Measurements from ENCODE around the gene GNPTAB.
A peak's percentile ranks its signal among the peaks of the same experiment; 100 is the strongest.

GNPTAB gene

GRCh38 chr12:101802486-101802885 is 28.3 kb downstream of the GNPTAB start:
- no peak for DNase-seq

GRCh38 chr12:101799774-101800173 is 31.0 kb downstream of the GNPTAB start:
- DNase-seq: no peak

DNA sequence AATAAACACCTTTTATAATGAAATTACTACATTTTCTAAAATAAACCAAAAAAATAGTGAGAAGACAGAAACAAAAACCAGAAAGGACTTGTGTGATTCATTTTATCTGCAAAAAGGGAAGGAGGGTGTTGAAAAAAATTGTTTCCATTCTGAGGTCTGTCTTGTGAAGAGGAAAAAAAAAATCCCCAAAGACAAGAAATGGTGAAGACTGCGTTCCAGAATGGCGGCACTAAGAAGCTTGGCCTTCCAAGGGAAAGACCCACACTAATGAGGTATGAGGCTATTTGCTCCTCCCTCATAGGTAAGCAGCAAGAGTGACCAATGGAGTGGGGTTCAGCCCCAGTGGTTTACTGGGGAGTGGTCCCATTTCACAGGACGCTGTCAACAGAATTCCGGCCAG is 35.0 kb downstream of the GNPTAB start:
- no peak for DNase-seq

- no peak for DNase-seq
Observed at GRCh38 chr12:101795013-101795412, 35.7 kb downstream of the GNPTAB start.

- DNase-seq: no peak
Observed at GRCh38 chr12:101794574-101794973, 36.2 kb downstream of the GNPTAB start.

DNA sequence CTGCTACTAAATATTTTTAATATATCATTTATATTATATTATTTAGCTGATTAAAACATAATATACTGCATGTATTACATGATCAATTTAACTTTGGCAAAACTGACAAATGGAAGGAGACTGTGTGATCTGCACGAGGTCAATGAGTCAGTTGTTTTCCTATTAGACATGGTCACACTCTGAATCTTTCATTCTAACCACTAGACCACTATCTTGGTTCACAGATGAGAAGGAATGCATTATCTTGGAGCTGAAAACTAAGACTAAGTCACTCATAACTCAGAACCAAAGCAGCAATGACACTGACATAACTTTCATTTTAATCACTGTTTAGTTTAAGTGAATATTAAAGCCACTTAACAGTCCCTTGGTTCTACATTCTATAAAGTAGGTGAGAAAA is 37.4 kb downstream of the GNPTAB start:
- no peak for DNase-seq

- DNase-seq: no peak
Observed at GRCh38 chr12:101792046-101792931, 38.5 kb downstream of the GNPTAB start.

DNA sequence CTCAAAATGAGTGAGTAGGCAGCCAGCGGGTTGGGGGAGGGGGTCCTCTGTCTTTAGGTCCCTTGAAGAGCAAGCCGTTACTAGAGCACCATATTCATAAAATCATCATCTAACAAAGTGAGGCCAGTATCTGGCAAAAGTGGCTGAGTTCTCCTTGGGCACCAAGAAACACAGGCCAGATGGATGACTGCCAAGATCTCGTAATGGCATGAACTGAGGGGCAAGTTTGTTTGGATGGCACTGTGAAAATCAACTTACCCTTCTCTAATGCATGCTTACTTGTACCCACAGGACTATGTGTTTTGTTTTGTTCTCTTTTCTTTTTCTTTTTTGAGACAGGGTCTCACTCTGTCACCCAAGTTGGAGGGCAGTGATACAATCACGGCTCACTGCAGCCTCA is 41.6 kb downstream of the GNPTAB start:
- DNase-seq: no peak

- no peak for DNase-seq
Observed at GRCh38 chr12:101785671-101786070, 45.1 kb downstream of the GNPTAB start.

DNA sequence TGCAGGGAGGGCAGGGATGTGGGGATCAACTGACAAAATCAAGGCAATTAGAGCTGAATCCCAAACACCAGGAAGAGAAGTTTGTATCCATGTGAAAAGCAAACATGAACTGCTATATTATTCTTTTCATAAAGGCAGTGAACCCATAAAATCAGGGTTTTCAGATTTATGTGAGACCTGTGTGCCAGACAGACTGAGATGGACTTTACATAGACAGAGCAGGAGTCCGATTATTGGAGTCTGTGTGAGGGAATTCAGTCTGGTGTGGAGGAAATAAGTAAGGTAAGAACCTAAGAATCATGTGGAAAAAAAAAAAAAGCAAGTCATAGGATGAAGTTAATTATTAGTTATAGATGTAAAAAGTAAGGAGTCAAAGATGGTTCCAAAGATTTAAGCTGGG is 46.4 kb downstream of the GNPTAB start:
- DNase-seq: no peak

DNA sequence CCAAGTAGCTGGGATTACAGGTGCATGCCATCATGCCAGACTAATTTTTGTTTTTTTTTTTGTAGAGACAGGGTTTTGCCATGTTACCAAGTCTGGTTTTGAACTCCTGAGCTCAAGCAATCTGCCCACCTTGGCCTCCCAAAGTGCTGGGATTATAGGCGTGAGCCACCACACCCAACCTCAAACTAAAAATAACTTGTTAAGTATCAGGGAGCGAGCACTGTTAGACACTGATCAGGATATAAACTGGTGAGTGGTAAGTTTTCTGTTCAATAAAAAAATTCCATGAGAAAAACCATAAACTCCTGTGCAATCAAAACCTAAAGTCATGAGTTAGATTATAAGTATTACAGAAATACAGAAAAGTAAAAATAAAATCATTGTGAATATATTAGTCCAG is 46.9 kb downstream of the GNPTAB start:
- no peak for DNase-seq

- no peak for DNase-seq
Observed at GRCh38 chr12:101783150-101783549, 47.6 kb downstream of the GNPTAB start.

DNA sequence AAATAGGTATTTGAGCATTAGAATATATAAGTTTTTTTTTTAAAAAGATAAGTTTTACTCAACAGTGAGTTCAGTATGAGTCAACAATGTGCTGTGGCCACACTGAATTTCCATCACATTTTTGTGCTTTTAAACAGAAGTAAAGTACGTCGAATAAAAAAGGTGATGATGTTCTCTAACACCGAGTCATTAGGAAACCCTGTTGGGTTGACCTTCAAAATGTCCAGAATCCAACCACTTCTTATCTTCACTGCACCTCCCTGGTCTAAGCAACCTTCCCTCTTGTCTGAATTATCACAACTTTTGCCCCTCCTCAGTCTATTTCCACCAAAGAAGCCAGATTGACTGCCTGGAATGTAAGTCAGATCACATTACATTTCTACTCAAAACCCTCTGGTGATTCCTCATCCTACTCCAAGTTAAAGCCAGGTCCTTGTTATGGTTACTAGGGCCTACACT is 48.5 kb downstream of the GNPTAB start:
- no peak for DNase-seq

DNA sequence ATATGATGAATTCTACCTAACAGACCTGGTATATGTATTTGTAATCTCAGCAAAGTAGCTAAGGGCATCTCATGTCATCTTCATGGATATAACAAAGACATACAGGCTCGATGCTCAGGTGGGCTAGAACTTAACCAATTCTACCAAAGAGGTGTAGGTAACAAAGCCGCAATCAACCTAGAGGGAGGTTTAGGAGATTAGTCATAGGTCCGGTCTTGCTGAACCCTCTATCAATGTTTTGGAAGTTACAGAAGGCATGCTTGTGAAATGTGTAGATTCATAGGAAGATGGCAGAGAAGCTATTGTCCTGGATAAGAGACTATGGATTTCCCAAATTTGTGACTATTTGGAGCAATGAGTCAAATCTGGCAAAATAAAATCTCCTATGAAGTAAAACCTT is 48.9 kb downstream of the GNPTAB start:
- no peak for DNase-seq

DNA sequence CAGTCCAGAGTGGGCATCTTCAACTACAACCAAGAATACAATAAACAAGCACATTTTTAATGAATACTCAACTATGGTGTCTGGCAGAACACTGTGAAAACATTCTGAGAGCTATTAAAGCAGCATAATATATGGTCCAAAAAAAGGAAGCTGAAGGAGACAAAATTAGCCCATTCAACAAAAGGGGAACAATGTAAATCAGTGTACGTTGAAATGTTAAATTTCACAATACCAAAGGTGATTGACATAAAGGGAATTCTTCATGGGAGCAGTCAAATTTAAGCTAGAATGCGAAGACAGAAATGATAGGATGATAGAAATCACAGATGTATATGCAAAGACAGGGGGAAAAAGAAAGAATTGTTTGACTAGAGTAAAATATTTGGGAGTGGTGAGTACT is 50.2 kb downstream of the GNPTAB start:
- no peak for DNase-seq

- DNase-seq: no peak
Observed at GRCh38 chr12:101779626-101780025, 51.1 kb downstream of the GNPTAB start.

DNA sequence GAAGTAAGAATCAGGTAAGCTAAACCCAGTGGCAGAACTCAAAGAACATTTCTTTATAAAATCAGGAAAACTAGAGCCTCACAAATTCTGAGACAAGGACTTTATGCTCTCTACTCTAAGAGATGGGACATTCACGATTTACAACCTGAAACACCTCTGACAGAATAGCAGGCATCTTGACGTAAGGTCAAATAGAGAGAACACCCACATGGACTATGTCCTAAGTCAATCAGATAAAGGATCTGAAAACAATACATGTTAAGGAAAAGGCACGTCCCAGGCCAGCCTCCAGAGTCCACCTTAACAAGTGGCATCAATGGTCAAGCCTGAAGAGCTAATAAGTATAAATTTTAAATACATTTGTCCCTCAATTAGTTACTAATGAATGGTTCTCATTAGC is 51.6 kb downstream of the GNPTAB start:
- DNase-seq: no peak

DNA sequence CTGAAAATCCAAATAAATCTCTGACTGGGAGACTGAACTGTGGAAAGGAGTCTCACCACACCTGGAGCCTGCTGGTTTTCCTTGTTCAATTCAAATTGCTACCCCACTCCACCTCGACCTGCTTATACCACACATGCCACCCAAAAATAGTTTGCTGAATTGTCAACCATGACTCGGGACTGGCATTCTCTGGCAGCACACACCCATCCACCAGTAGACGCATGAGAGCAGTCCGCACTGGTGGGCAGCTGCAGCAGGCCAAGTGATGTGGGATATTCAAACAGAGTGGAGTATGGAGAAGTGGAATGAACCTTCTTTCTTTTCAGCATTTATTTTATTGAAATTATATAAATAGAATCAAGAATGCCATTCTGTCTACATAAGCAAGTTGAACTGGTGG is 52.8 kb downstream of the GNPTAB start:
- no peak for DNase-seq

DNA sequence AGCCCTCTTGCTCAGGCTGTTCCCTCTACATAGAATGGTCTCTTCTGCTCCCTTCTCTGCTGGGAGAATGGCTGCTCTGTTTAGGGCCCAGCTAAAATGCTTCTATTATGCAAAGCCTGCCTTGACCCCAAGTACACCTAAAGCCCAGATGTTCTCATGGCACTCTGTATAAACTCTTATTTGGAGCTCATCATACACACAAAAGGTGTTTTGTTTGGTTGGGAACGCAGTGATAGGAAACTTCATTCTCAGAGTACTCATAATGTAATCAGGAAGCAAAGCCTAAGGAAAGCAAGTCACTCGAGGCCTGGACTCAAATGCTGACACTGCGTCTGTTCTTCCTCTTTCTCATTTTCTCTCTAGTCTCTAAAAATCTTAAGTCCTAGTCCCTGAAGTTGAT is 53.3 kb downstream of the GNPTAB start:
- DNase-seq: no peak

DNA sequence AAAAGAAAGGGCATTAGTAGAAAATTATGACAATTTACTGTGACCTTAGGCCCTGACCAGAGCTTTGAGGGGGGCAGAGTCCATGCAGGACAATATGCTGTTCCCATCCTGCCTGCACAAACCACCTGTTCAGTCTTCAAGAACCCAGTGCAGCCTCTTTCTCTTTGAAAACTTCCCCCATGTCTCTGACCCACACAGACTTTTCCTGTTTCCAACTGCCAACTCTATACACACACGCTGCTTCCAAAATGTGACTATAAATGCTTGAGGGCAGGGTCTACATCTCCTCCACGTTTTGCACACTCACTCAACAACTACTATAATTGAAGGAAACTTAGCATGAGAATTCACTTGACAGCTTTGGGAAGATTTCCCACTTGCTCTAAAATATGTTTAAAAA is 54.9 kb downstream of the GNPTAB start:
- DNase-seq: no peak

GRCh38 chr12:101773650-101774162 is 57.1 kb downstream of the GNPTAB start:
- peak; percentile 81 for DNase-seq

GRCh38 chr12:101772012-101772775 is 58.6 kb downstream of the GNPTAB start:
- DNase-seq: no peak

DNA sequence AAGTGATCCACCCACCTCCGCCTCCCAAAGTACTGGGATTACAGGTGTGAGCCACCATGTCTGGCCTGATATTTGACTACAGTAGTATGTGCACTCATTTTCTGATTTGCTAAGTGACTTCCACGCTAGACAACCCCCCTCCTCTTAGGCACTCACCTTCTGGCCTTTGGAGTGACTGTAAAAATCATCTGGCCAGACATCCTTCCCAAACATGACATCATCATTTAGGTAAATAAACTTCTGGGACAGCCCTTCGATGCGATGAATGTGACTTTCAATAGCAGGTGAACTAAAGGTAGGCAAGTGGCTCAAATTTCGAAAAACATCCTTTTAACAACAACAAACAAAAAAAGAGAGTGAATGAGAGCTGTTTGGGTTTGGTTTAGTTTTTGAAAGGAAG is 60.9 kb downstream of the GNPTAB start:
- DNase-seq: no peak

DNA sequence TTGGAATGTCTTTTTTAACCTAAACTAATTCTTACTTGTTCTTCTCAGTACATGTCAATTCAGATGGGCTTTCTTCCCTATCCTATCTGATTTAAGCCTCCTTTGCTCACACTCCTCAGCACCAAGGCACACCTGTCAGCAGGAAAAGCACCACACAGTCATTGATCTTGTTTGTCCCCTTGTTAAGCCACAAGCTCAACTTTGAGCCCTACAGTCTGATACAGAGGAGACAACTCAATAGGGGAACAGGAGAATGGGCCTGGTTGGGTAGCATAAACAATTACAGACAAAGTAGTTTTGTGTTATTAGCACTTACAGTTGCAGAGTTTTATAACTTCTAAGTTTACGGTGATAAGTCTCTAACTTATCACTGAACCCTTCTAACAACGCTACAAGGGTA is 62.0 kb downstream of the GNPTAB start:
- DNase-seq: no peak

Data from eye (tissue), 1 donor.